Dermis microvascular lymphatic vessel endothelial cell (primary cell): ENCODE measurements around the gene NUDT3. TPM values are rescaled to one million over a fixed set of nuclear protein-coding genes. Genes with fewer than 3 reads are reported as not detected.
"Not testable (repeated sequence)": the region's sequence is repeated elsewhere in the genome, so short reads cannot be mapped to it uniquely, and the experiment has no call there.

Experiments
- DNase-seq, 2 donors: peaks; one replicate each; pipeline versions ENCODE4 v3.0.0 to v3.0.0-alpha.2; 2010; ENCODE audit warnings: low read depth in 2 of 2
- total RNA-seq: library from RNA; depleted of rRNA; stranded (reverse); fragments of >200 nt; gene quantifications from 2 replicates; pipeline ENCODE4 v1.2.1, GENCODE V29; 2014

Gene NUDT3
- total RNA-seq, 1 donor from 2014 or later = 25.0 TPM

- DNase-seq = not testable (repeated sequence)
Measured at GRCh38 chr6:34371865-34372264, 20.6 kb downstream of the NUDT3 start.

GRCh38 chr6:34370361-34370760 lies 22.1 kb downstream of the NUDT3 start:
- DNase-seq = peak; percentile 90 to 91

DNA sequence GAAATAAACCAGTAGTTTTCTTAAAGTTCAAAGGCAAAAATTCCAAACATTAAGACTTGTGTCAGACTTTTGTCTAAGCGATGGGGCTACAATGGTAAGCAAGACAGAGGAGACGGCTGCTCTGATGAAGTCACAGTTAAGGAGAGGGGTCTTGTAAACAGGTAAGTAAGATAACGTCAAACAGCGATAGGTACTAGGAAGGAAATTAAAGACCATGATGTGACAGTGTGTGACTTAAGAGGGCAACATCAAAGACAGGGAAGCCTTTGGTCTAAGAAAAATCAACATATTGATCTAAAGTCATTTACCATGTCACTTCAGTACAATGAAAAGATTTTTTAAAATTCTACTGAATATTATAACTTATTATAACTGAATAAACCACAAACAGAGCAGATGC lies 23.1 kb downstream of the NUDT3 start:
- no peak for DNase-seq

- DNase-seq = no peak
Measured at GRCh38 chr6:34366639-34366921, 25.9 kb downstream of the NUDT3 start.

DNA sequence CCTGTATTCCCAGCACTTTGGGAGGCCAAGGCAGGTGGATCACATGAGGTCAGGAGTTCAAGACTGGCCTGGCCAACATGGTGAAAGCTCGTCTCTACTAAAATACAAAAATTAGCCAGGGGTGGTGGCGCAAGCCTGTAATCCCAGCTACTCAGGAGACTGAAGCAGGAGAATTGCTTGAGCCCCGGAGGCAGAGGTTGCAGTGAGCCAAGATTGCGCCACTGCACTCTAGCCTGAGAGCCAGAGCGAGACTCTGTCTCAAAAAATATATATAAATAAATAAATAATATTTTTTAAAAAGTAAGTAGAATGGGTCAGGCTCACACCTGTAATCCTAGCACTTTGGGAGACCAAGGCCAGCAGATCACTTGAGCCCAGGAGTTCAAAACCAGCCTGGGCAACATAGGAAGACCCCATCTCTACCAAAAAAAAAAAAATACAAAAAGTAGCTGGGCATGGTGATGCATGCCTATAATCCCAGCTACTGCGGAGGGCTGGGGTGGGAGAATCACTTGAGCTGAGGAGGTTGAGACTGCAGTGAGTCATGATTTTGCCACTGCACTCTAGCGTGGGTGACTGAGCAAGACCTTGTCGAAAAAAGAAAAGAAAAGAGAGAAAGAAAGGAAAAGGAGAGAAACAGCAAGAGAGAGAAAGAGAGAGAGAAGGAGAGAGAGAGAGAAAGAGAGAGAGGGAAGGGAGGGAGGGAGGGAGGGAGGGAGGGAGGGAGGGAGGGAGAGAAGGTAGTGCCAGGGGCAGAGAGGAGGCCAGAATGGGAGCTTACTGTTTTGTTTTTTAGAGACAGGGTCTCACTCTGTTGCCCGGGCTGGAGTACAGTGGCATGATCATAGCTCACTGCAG lies 26.5 kb downstream of the NUDT3 start:
- not testable (repeated sequence) for DNase-seq

GRCh38 chr6:34363681-34364075 lies 28.8 kb downstream of the NUDT3 start:
- DNase-seq = not testable (repeated sequence)

DNA sequence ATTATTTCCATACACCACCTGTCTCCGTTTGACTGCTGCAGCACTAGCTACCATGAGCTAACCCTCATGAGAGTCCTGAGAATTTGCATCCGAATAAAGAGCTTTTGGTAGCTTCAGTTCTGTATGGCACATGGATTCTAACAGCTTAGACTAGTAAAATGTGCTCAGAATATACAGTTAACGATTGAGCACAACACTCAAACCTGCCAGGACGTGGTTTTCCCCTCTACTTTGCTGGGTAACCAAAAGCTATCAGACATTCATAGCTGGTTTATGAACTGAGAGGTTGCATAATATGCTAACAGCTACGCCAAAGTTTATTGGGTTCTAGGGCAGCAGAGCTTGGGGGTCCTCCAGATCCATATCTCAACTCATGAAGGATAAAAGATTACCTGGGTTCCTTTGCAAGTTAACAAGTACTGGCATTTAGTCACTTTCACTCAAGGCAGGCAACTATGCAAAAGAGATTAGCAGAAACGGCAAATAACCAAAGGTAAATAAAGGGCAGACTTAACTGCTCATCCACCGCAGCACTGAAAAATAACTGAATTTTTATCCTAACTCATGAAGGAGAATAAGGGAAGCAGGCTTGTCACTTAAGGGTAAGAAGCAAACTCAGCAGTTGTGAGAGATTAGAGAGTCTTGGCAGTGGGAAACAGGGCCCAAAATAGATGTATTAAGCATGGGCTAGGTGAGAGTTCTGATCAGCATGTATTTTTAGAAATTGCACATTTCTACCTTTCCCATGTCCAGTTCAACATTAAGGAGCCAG lies 29.4 kb downstream of the NUDT3 start:
- no peak for DNase-seq

DNA sequence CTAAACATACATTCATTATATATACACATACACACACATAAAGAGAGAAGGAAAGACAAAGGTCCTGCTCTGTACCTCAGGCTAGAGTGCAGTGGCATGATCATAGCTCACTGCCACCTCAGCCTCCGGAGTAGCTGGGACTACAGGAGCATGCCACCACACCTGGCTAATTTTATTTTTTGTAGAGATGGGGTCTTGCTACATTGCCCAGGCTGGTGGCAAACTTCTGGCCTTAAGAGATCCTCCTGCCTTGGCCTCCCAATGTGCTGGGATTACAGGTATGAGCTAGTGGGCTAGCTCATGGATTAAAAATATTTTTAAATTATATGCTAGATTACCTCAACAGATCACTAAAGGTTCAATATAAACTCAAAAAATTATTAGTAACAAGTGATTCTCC lies 30.3 kb downstream of the NUDT3 start:
- no peak for DNase-seq

- DNase-seq = no peak
Measured at GRCh38 chr6:34360556-34360955, 31.9 kb downstream of the NUDT3 start.

- DNase-seq = no peak
Measured at GRCh38 chr6:34359418-34360158, 32.9 kb downstream of the NUDT3 start.

DNA sequence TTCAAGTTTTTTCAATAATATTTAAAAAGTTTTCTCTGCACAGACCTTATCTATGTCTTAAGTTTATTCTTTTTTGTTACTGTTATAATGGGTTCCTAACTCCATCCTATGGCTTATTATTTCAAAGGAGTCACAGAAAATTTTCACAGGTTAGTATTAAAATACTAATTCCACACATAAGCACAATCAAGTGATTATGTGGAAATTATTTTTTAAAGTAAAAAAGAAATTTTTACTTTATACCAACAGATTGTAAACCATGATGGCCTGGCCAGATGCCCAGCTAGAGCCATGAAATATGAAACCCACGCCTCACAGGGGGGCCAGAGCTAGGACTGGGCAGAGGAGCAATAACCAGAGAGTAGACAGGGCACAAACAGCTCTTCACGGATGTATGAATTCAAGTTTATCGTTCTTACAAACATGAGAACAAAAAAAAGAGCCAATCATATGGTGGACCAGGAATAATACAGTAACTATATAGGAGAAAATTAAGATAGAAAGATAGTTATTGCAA lies 34.0 kb downstream of the NUDT3 start:
- DNase-seq = peak in 1 of 2 donors; percentile 59

DNA sequence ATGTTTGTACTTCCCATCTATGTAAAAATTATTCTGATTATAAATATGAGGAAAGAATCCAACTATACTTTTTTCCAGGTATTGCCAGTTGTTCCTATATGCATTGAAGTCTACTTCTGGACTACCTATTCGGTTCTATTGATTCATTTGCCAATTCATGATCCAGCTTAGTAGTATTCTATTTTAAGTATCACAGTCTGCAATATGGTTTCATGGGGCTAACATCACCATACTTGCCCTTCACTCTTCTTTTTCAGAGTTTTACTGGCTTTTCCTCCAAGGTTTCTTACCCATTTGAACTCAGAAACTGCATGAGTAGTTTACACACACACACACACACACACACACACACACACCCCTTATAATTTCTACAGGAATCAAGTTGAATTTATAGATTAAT lies 34.5 kb downstream of the NUDT3 start:
- no peak for DNase-seq

GRCh38 chr6:34355889-34356288 lies 36.6 kb downstream of the NUDT3 start:
- no peak for DNase-seq

DNA sequence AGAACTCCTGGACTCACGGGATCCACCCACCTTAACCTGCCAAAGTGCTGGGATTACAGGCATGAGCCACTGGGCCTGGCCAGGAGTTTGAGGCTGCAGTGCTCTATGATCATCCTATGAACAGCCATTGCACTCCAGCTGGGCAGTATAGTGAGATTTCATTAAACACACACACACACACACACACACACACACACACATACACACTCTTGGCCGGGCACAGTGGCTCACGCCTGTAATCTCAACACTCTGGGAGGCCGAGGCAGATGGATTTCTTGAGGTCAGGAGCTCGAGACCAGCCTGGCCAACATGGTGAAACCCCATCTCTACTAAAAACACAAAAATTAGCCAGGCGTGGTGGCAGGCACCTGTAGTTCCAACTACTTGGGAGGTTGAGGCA lies 38.2 kb downstream of the NUDT3 start:
- DNase-seq = not testable (repeated sequence)

DNA sequence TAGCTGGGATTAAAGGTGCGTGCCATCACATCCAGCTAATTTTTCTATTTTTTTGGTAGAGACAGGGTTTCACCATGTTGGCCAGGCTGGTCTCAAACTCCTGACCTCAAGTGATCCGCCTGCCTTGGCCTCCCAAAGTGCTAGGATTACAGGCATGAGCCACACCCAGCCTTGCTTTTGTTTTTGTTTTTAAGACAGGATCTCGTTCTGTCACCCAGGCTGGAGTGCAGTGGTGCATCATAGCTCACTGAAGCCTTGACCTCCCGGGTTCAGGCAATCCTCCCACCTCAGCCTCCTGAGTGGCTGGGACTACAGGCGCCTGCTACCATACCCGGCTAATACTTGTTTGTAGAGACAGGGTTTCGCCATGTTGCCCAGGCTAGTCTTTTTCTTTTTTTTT lies 38.9 kb downstream of the NUDT3 start:
- not testable (repeated sequence) for DNase-seq

DNA sequence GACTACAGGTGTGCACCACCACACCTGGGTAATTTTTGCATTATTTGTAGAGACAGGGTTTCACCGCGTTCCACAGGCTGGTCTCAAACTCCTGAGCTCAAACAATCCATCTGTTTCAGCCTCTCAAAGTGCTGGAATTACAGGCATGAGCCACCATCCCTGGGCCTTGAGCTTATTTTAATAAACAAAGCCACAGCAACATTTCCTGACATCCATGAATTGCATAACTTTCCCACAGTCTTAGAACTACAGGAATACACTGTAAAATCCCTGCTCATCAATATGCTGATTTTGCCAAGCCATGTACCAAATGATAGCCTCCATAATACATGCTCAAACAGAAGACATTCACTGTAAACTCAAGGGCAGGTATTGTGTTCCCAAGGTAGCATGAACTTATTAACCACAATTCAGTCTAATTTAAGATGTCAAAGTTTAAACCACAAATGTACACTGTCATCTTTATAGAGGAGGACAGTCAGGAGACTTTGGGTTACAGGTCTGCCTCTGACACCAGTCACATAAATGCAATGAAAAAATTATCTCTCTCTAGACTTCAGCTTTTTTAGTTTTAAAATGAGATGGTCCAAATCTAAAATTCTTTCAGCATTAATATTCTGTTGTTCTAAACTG lies 40.0 kb downstream of the NUDT3 start:
- DNase-seq = no peak

GRCh38 chr6:34350934-34351217 lies 41.6 kb downstream of the NUDT3 start:
- no peak for DNase-seq

DNA sequence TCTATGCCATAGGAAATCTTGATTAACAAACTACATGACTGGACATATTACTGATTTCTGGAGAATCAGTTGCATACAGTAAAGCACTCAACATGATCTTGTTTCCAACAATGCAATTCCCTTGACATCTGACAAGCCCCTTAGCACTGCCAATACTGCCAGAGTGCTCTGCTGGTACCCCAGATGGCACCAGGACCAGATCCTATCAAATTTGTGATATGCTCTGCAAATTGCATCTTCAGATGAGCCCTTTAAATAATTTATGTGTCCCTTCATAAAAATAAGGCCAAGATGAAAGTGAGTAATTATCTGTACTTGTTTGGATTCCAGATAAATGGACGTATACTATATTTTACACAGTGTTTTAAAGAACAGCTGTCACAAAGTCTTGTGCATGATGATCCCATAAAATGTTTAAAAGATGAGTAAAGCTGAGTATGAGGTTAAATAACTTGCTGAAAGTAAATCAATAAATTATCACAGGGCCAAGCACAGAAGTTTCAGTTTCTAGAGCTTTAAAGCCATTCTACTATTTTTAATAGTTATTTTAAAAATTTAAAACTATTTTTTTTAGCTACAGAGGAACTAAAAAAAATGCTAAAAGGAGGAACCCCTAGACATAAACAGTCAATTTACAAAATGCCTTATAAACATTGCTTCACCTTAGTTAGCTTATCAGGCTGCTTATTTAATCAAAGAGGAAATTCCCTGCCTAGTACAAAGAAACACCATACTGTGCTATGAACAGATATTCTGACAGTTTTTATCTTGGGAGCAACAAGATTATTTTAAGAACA lies 42.1 kb downstream of the NUDT3 start:
- DNase-seq = no peak

DNA sequence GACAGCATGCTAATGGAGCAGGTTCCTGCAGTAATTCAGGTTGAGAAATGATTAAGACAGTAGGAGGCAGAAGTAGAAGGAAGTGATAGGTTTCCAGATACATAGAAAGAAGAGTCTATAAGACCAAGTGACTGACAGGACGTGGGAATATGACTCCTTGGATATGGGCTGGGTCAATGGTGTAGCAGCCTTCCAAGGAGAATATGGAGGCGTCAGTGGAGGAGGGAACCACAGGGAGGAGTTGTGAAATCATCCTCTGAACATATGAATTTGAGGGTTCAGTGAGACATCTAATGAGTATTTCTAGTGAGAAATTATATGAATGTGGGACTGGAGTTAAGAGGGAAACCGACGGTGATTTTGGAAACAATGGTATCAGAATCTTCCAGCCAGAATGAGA lies 43.3 kb downstream of the NUDT3 start:
- no peak for DNase-seq

GRCh38 chr6:34347303-34347702 lies 45.2 kb downstream of the NUDT3 start:
- DNase-seq = no peak
